ENCODE measurements around the gene ZNF540. TPM values are rescaled to one million over a fixed set of nuclear protein-coding genes. Genes with fewer than 3 reads are reported as not detected.

Gene ZNF540
- total RNA-seq, 1 experiment from 2014 or later, result not detected

DNA sequence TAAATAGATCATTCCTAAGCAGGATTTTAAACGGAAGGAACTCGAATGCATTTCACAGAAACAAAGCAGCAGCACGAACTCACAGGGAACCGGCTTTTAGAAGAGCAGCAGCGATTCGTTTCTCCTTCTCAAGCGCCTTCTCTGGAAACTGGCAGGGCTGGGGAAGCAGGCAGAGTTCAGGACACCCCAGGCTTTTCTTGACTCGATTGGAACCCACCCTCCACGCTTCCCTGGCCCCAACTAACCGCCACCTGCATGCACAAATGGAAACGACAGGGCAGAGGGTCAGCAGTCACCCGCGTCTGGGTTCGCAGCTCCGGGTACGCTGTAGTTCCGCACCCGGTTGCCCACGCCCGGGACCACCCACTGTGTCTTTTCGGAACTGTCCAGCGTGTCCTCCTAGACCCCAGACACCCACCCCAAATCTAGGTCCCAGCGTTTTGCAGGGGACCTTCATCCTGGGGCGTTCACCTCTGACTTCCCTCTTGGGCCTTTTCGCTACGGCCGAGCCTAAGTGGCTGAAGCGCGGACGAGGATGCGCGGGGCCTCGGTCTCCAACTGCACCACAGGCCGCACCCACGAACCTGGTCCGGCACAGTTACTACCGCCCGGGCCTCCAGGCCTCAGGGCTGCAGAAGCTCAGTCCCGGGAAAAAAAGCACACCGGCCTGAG lies 60.1 kb downstream of the ZNF540 start (continued):
- TF ChIP-seq, protein P1, sequence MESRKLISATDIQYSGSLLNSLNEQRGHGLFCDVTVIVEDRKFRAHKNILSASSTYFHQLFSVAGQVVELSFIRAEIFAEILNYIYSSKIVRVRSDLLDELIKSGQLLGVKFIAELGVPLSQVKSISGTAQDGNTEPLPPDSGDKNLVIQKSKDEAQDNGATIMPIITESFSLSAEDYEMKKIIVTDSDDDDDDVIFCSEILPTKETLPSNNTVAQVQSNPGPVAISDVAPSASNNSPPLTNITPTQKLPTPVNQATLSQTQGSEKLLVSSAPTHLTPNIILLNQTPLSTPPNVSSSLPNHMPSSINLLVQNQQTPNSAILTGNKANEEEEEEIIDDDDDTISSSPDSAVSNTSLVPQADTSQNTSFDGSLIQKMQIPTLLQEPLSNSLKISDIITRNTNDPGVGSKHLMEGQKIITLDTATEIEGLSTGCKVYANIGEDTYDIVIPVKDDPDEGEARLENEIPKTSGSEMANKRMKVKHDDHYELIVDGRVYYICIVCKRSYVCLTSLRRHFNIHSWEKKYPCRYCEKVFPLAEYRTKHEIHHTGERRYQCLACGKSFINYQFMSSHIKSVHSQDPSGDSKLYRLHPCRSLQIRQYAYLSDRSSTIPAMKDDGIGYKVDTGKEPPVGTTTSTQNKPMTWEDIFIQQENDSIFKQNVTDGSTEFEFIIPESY (IDR thresholded peaks at IDR 0.05; ENCODE audit: extremely low read depth, insufficient replicate concordance, low read length), result no peak

DNA sequence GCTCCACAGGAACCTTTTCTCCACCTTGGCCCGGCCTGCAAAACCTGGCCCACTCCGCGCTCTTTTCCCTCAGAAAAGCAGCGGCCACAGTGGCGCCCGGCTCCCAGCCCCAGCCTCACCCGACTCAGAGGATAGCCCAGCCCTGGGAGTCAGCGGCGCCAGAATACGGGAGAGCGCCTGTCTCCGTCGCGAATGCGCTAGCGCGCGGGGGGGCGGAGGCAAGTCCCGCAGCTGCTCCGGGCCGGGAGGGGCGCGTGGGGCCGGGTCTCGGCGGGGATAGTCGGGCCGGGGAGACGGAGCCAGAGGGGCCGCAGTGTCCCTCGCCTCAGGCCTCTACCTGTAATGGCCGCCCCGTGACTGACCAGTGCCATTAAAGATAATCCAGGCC lies 60.6 kb downstream of the ZNF540 start, which contains the start of gene ZFP30:
TSS of gene ZFP30 (minus strand) at position 165 of the 388 bp plus-strand sequence. CDS start 7,643 bp downstream, outside the sequence.
- ATAC-seq, result peak; percentile 85
- intact Hi-C loops (cut with micrococcal nuclease), result no loop called here
- ChIA-PET RAD21 (ENCODE audit: low non-redundant PET in 1 of 2, low total read pairs in 2 of 2, uncharacterized antibody in 2 of 2, unreplicated experiment in 2 of 2) (no interaction called here), POLR2A (no interaction called here), CTCF (no interaction called here)
- TF ChIP-seq, protein P2, sequence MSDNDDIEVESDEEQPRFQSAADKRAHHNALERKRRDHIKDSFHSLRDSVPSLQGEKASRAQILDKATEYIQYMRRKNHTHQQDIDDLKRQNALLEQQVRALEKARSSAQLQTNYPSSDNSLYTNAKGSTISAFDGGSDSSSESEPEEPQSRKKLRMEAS (IDR thresholded peaks at IDR 0.05), result 0 out of 2 replicates have a peak, but pooled peaks have one; percentile 3
- TF ChIP-seq FOSL1 (IDR thresholded peaks at IDR 0.05; ENCODE audit: low read depth) (no peak), ZFX (IDR thresholded peaks at IDR 0.05) (peak; percentile 46; the same call in 1 of the 2 replicates)
- H3K9me3 ChIP-seq (ENCODE audit: control insufficient read depth in 1 of 2, insufficient read depth in 1 of 2, low read depth in 1 of 2, low read length in 2 of 2), result peaks cover 4 to 6% of the 10 kb centered on the region in 2 experiments; a peak in 2 of 4 replicates
- peak; percentile 32 for DNase-seq (ENCODE audit: low read depth, low spot score)
- H3K4me1 ChIP-seq (ENCODE audit: control insufficient read depth in 1 of 2, insufficient read depth in 2 of 2, low read length in 2 of 2), result peaks cover 2 to 12% of the 10 kb centered on the region in 2 experiments; a peak in 2 of 4 replicates
- H4K20me1 ChIP-seq (ENCODE audit: insufficient read depth), result no peaks in the 10 kb centered on the region
- H3K27me3 ChIP-seq (ENCODE audit: insufficient read depth, low read length), result no peaks in the 10 kb centered on the region
- H3K4me2 ChIP-seq (ENCODE audit: low read length), result peak within 1 kb of the TSS; percentile 80
- no peak within 1 kb of the TSS for H2AFZ ChIP-seq (ENCODE audit: low read depth, low read length, poor library complexity, severe bottlenecking)
- peak within 1 kb of the TSS; percentile 61 to 70 for H3K4me3 ChIP-seq (replicated peaks in 1 of 2; ENCODE audit: low read depth in 1 of 2, low read length in 2 of 2)
- H3K36me3 ChIP-seq (ENCODE audit: control insufficient read depth in 1 of 2, insufficient read depth in 2 of 2, low read length in 2 of 2), result no peaks in the 10 kb centered on the region
- H3K9me2 ChIP-seq (ENCODE audit: insufficient read depth), result no peaks in the 10 kb centered on the region
- peak within 1 kb of the TSS; percentile 68 for H3K9ac ChIP-seq (ENCODE audit: low read length)
- peak within 1 kb of the TSS; percentile 59 for H3K27ac ChIP-seq (ENCODE audit: low read depth, low read length)
- no TSS peak for BruUV-seq (replicated peaks)
- peaks cover 3% of the 10 kb centered on the region; the same call in 1 of the 2 replicates for H3K79me2 ChIP-seq (ENCODE audit: insufficient read depth, low read length)
